AG09309 (cell line): ENCODE results near the gene PREX1.

ENCODE experiments used
- DNase-seq: peaks from one replicate; pipeline ENCODE4 v3.0.0-alpha.2; 2010; ENCODE audit warnings: low read depth
- H3K4me3 ChIP-seq: 2 replicates; pipeline ENCODE4 v1.5.1; 2011; ENCODE audit warnings: mild to moderate bottlenecking, low read depth, low read length, moderate library complexity; ENCODE audit not compliant: control insufficient read depth
- TF ChIP-seq, protein P1 (sequence below): IDR thresholded peaks from 2 replicates; pipeline ENCODE4 v1.5.1; 2011; ENCODE audit warnings: mild to moderate bottlenecking, low read depth, low read length, inconsistent platforms; ENCODE audit not compliant: insufficient read depth, control insufficient read depth; ENCODE audit errors: missing control alignments

Gene PREX1

DNA sequence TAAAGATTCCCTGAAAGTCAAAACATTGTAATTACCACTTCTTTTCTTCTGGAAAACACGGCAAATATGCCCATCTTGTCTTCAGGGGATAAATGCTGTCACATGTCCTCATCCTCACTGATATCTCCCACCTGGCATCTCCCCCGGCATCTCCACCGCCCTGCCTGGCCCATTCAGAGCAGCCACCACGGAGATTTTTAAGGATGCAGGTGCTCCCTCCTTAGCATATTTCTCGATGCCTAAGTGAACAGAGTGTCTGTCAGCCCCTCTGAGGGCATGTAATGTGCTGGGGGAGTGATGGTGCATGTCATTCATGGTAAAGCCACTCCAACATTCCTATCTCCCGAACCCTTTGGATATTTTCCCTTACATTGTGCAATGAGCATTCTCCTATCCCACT, 215.5 kb downstream of the PREX1 start:
- no peak overlapping the region for H3K4me3 ChIP-seq
- TF ChIP-seq, protein P1, sequence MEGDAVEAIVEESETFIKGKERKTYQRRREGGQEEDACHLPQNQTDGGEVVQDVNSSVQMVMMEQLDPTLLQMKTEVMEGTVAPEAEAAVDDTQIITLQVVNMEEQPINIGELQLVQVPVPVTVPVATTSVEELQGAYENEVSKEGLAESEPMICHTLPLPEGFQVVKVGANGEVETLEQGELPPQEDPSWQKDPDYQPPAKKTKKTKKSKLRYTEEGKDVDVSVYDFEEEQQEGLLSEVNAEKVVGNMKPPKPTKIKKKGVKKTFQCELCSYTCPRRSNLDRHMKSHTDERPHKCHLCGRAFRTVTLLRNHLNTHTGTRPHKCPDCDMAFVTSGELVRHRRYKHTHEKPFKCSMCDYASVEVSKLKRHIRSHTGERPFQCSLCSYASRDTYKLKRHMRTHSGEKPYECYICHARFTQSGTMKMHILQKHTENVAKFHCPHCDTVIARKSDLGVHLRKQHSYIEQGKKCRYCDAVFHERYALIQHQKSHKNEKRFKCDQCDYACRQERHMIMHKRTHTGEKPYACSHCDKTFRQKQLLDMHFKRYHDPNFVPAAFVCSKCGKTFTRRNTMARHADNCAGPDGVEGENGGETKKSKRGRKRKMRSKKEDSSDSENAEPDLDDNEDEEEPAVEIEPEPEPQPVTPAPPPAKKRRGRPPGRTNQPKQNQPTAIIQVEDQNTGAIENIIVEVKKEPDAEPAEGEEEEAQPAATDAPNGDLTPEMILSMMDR: no peak
- no peak for DNase-seq

- H3K4me3 ChIP-seq: no peak overlapping the region
- TF ChIP-seq, protein P1: no peak
These were observed 216.8 kb downstream of the PREX1 start for GRCh38 chr20:48610996-48611395.

DNA sequence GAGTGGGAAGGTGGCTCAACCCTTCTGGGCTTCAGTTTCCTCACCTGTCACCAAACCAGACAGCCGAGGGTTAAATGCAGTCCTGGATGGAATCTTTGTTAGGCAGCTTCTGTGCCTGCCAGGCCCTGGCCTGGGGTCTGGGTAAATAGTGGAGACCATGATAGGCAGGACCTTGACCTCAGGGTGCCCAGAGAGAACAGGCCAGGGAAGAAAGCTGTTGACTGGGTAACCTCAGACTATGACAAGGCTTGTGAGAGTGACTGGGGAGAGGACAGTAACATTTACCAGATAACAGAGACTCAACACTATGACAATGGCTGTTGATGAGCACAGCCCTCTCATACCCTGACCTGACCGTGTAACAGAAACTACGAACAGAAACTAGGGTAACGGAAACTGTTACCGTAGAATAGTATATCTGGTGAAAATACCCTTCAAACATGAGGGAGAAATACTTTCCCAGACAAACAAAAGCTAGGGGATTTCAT, 218.3 kb downstream of the PREX1 start:
- H3K4me3 ChIP-seq: no peak overlapping the region
- TF ChIP-seq, protein P1: no peak
- DNase-seq: no peak

More at GRCh38 chr20:48610996-48611395, 216.8 kb downstream of the PREX1 start:
- no peak for DNase-seq

- TF ChIP-seq, protein P1: no peak
- no peak overlapping the region for H3K4me3 ChIP-seq
- DNase-seq: no peak
These were observed 219.0 kb downstream of the PREX1 start for GRCh38 chr20:48608756-48609155.

- DNase-seq: no peak
- TF ChIP-seq, protein P1: no peak
These were observed 220.3 kb downstream of the PREX1 start for GRCh38 chr20:48607544-48607865.

GRCh38 chr20:48606841-48607543, 220.8 kb downstream of the PREX1 start:
- DNase-seq: no peak
- TF ChIP-seq, protein P1: no peak
- no peak overlapping the region for H3K4me3 ChIP-seq

More at GRCh38 chr20:48607544-48607865, 220.3 kb downstream of the PREX1 start:
- H3K4me3 ChIP-seq: no peak overlapping the region

DNA sequence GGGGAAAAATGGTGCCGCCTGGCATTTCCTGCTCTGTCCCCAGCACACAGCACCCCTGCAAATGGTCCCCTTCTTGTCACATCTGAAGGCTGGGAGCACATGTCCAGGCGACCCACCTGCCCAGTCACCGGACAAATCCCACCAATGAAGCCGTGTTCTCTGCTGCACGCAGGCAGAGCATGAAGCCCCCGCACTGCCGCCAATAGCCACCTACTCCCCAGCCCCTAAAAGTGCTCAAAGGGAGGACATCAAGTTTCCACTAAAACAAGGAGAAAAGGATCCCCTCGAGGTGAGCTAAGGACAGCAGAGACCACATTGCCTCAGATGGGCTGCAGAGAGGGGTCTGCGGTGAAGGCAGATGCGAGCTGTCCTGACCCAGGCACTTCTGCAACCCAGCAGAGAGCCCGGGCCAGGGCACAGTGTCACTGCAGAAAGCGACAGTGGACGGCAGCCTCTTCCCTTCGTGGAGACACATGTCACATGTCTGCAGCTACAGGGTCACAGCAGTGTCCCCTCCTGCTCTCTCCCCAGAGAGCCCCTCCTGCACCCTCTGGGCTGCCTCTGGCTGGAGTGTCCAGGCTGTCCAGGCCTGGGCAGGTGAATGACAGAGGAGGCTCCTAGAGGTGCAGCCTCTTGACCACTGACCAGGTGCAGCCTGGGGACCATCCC, 221.5 kb downstream of the PREX1 start:
- TF ChIP-seq, protein P1: no peak
- no peak for DNase-seq
- no peak overlapping the region for H3K4me3 ChIP-seq
